Coronary artery (tissue), 2 donors: Measurements from ENCODE around the gene IMPDH2.

Experiments
- DNase-seq: peaks from one replicate; pipeline ENCODE4 v3.0.0-alpha.2; 2017; ENCODE audit warnings: low spot score
- H3K27ac ChIP-seq, 2 donors: fragments of 200-600 bp; sonication (generic); one replicate each; pipeline ENCODE4 v1.5.1; 2016 to 2019
- H3K4me3 ChIP-seq: fragments of 200-600 bp; sonication (generic); 2 replicates; pipeline ENCODE4 v1.5.1; 2016; ENCODE audit warnings: mild to moderate bottlenecking, moderate library complexity
- CTCF ChIP-seq: fragments of 200-600 bp; sonication (generic); IDR thresholded peaks from one replicate; pipeline ENCODE4 v1.5.1; 2019; ENCODE audit warnings: antibody characterized with exemption

The IMPDH2 gene

GRCh38 chr3:49022688-49023171 lies 6.5 kb downstream of the IMPDH2 start:
- Histone ChIP-seq H3K4me3 (peak overlapping the region; percentile 96), H3K27ac (peak overlapping the region; percentile 99)
- no peak for DNase-seq
- no peak for TF ChIP-seq CTCF

GRCh38 chr3:49021813-49022687 lies 7.1 kb downstream of the IMPDH2 start, which contains the start of gene NDUFAF3:
Gene NDUFAF3, plus strand, starts transcription at chr3:49022121. Its CDS starts 24 bp downstream, at chr3:49022145.
- peak; percentile 94 for DNase-seq
- Histone ChIP-seq H3K4me3 (peak within 1 kb of the TSS; percentile 96), H3K27ac (peak within 1 kb of the TSS; percentile 99)
- TF ChIP-seq CTCF = peak; percentile 97

- peak overlapping the region; percentile 96 for H3K4me3 ChIP-seq
- DNase-seq = peak; percentile 99
- H3K27ac ChIP-seq = peak overlapping the region; percentile 99
- TF ChIP-seq CTCF = no peak
Observed at GRCh38 chr3:49021213-49021812, 7.9 kb downstream of the IMPDH2 start.

GRCh38 chr3:49020330-49021212 lies 8.6 kb downstream of the IMPDH2 start:
- peak; percentile 87 for DNase-seq
- TF ChIP-seq CTCF = no peak
- Histone ChIP-seq H3K27ac (peak overlapping the region; percentile 99), H3K4me3 (peak overlapping the region; percentile 96)

- peak overlapping the region; percentile 96 for H3K4me3 ChIP-seq
- TF ChIP-seq CTCF = no peak
- DNase-seq = no peak
- peak overlapping the region in 1 of 2 donors; percentile 99 for H3K27ac ChIP-seq
Observed at GRCh38 chr3:49019941-49020329, 9.3 kb downstream of the IMPDH2 start.

- no peak for TF ChIP-seq CTCF
- peak overlapping the region; percentile 84 for H3K4me3 ChIP-seq
- peak overlapping the region; percentile 74 to 80 for H3K27ac ChIP-seq
- no peak for DNase-seq
Observed at GRCh38 chr3:49018707-49019006, 10.5 kb downstream of the IMPDH2 start.
